Measurements from ENCODE around the gene CCDC142.

GRCh38 chr2:74507926-74508520, 25.2 kb upstream of the CCDC142 start:
- TF ChIP-seq CTCF (IDR thresholded peaks at IDR 0.05) = no peak
- no peak for TF ChIP-seq EP300 (IDR thresholded peaks at IDR 0.05)
- no peak for TF ChIP-seq POLR2A (IDR thresholded peaks at IDR 0.05)
